ENCODE measurements around the gene ADAM30.

Gene ADAM30

GRCh38 chr1:119920104-119920968 lies 24.0 kb upstream of the ADAM30 start:
- H3K4me1 ChIP-seq (ENCODE audit: low read length): no peaks in the 10 kb centered on the region
- no peak overlapping the region for H2AFZ ChIP-seq (ENCODE audit: low read depth, low read length)
- peaks cover 67% of the 10 kb centered on the region for H3K36me3 ChIP-seq (replicated peaks; ENCODE audit: low read depth, low read length)
- TF ChIP-seq EZH2phosphoT487 (IDR thresholded peaks at IDR 0.05; ENCODE audit: low read depth): no peak
- no peak for TF ChIP-seq CTCF (IDR thresholded peaks at IDR 0.05; ENCODE audit: low read depth, low read length)
- no peaks in the 10 kb centered on the region; the same call in 1 of the 2 replicates for H4K20me1 ChIP-seq (ENCODE audit: insufficient read depth, low read length)
- no peak overlapping the region for H3K27ac ChIP-seq (ENCODE audit: low read length)
- H3K4me2 ChIP-seq (ENCODE audit: low read length): no peak overlapping the region
- no peaks in the 10 kb centered on the region for H3K79me2 ChIP-seq (ENCODE audit: low read length)
- H3K27me3 ChIP-seq (ENCODE audit: low read depth, low read length): no peaks in the 10 kb centered on the region
- no peak overlapping the region for H3K9ac ChIP-seq (ENCODE audit: low read length)
- H3K9me3 ChIP-seq (ENCODE audit: insufficient read depth, low read length): no peaks in the 10 kb centered on the region
- no peak overlapping the region for H3K4me3 ChIP-seq (ENCODE audit: low read length)

GRCh38 chr1:119919241-119919640 lies 22.9 kb upstream of the ADAM30 start:
- no peak overlapping the region for H3K4me2 ChIP-seq (ENCODE audit: low read length)
- TF ChIP-seq EZH2phosphoT487 (IDR thresholded peaks at IDR 0.05; ENCODE audit: low read depth) (no peak), CTCF (IDR thresholded peaks at IDR 0.05; ENCODE audit: low read depth, low read length) (no peak)
- H3K79me2 ChIP-seq (ENCODE audit: low read length): no peaks in the 10 kb centered on the region
- H3K9me3 ChIP-seq (ENCODE audit: insufficient read depth, low read length): no peaks in the 10 kb centered on the region
- H3K36me3 ChIP-seq (replicated peaks; ENCODE audit: low read depth, low read length): peaks cover 69% of the 10 kb centered on the region
- H3K4me3 ChIP-seq (ENCODE audit: low read length): no peak overlapping the region
- H3K27me3 ChIP-seq (ENCODE audit: low read depth, low read length): no peaks in the 10 kb centered on the region
- H3K9ac ChIP-seq (ENCODE audit: low read length): no peak overlapping the region
- H2AFZ ChIP-seq (ENCODE audit: low read depth, low read length): no peak overlapping the region
- no peaks in the 10 kb centered on the region for H3K4me1 ChIP-seq (ENCODE audit: low read length)
- no peaks in the 10 kb centered on the region for H4K20me1 ChIP-seq (ENCODE audit: insufficient read depth, low read length)
- no peak overlapping the region for H3K27ac ChIP-seq (ENCODE audit: low read length)

- Histone ChIP-seq H3K4me1 (ENCODE audit: low read length) (no peaks in the 10 kb centered on the region), H3K36me3 (replicated peaks; ENCODE audit: low read depth, low read length) (peaks cover 64% of the 10 kb centered on the region), H4K20me1 (ENCODE audit: insufficient read depth, low read length) (no peaks in the 10 kb centered on the region), H3K27me3 (ENCODE audit: low read depth, low read length) (no peaks in the 10 kb centered on the region), H3K9me3 (ENCODE audit: insufficient read depth, low read length) (no peaks in the 10 kb centered on the region), H2AFZ (ENCODE audit: low read depth, low read length) (no peak overlapping the region), H3K79me2 (ENCODE audit: low read length) (no peaks in the 10 kb centered on the region), H3K27ac (ENCODE audit: low read length) (no peak overlapping the region), H3K4me3 (ENCODE audit: low read length) (no peak overlapping the region), H3K9ac (ENCODE audit: low read length) (no peak overlapping the region), H3K4me2 (ENCODE audit: low read length) (no peak overlapping the region)
- TF ChIP-seq CTCF (IDR thresholded peaks at IDR 0.05; ENCODE audit: low read depth, low read length): no peak
- TF ChIP-seq EZH2phosphoT487 (IDR thresholded peaks at IDR 0.05; ENCODE audit: low read depth): no peak
Measured at GRCh38 chr1:119918301-119918700, 22.0 kb upstream of the ADAM30 start.

GRCh38 chr1:119917304-119918055 lies 21.2 kb upstream of the ADAM30 start:
- H4K20me1 ChIP-seq (ENCODE audit: insufficient read depth, low read length): no peaks in the 10 kb centered on the region
- no peaks in the 10 kb centered on the region for H3K79me2 ChIP-seq (ENCODE audit: low read length)
- H3K4me2 ChIP-seq (ENCODE audit: low read length): no peak overlapping the region
- no peak overlapping the region for H3K9ac ChIP-seq (ENCODE audit: low read length)
- no peak for TF ChIP-seq EZH2phosphoT487 (IDR thresholded peaks at IDR 0.05; ENCODE audit: low read depth)
- no peak for TF ChIP-seq CTCF (IDR thresholded peaks at IDR 0.05; ENCODE audit: low read depth, low read length)
- H3K27me3 ChIP-seq (ENCODE audit: low read depth, low read length): no peaks in the 10 kb centered on the region
- H2AFZ ChIP-seq (ENCODE audit: low read depth, low read length): no peak overlapping the region
- no peak overlapping the region for H3K27ac ChIP-seq (ENCODE audit: low read length)
- no peak overlapping the region for H3K4me3 ChIP-seq (ENCODE audit: low read length)
- no peaks in the 10 kb centered on the region for H3K9me3 ChIP-seq (ENCODE audit: insufficient read depth, low read length)
- peaks cover 65% of the 10 kb centered on the region for H3K36me3 ChIP-seq (replicated peaks; ENCODE audit: low read depth, low read length)
- no peaks in the 10 kb centered on the region for H3K4me1 ChIP-seq (ENCODE audit: low read length)
